ENCODE data around the gene GJB2.

- TF ChIP-seq, protein P1, sequence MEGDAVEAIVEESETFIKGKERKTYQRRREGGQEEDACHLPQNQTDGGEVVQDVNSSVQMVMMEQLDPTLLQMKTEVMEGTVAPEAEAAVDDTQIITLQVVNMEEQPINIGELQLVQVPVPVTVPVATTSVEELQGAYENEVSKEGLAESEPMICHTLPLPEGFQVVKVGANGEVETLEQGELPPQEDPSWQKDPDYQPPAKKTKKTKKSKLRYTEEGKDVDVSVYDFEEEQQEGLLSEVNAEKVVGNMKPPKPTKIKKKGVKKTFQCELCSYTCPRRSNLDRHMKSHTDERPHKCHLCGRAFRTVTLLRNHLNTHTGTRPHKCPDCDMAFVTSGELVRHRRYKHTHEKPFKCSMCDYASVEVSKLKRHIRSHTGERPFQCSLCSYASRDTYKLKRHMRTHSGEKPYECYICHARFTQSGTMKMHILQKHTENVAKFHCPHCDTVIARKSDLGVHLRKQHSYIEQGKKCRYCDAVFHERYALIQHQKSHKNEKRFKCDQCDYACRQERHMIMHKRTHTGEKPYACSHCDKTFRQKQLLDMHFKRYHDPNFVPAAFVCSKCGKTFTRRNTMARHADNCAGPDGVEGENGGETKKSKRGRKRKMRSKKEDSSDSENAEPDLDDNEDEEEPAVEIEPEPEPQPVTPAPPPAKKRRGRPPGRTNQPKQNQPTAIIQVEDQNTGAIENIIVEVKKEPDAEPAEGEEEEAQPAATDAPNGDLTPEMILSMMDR (IDR thresholded peaks at IDR 0.05) = no peak
- no peak for TF ChIP-seq POLR2A (IDR thresholded peaks at IDR 0.05)
- no peak for TF ChIP-seq POLR2AphosphoS5 (IDR thresholded peaks at IDR 0.05)
Observed at GRCh38 chr13:20227288-20227687, 34.5 kb upstream of the GJB2 start.
